Stimulated activated effector memory CD8-positive, alpha-beta T cell treated with anti-CD3 and anti-CD28 coated beads, Interleukin-12 subunit alpha, Interleukin-12 subunit beta, amount 100 ng/mL, for 72 hours (primary cell): Measurements from ENCODE around the gene EGR4.

Source experiments
- ATAC-seq: fragments of 150-1000 bp; cut with Tn5 transposase; 2 replicates; pipeline ENCODE4 v1.10.0; 2021
- DNase-seq, 2 donors: peaks; one replicate each; pipeline ENCODE4 v3.0.0; 2021 to 2022; ENCODE audit warnings: low spot score in 2 of 2
- H3K27ac Mint-ChIP-seq: one replicate; pipeline ENCODE4 v1.8.0; 2022; ENCODE audit warnings: mild to moderate bottlenecking, mixed read lengths
- H3K36me3 Mint-ChIP-seq: one replicate; pipeline ENCODE4 v1.8.0; 2022; ENCODE audit warnings: mild to moderate bottlenecking, mixed read lengths
- H3K4me1 Mint-ChIP-seq: one replicate; pipeline ENCODE4 v1.8.0; 2022; ENCODE audit warnings: mixed read lengths
- H3K4me3 Mint-ChIP-seq: one replicate; pipeline ENCODE4 v1.8.0; 2022; ENCODE audit warnings: mild to moderate bottlenecking, mixed read lengths
- H3K9me3 Mint-ChIP-seq: one replicate; pipeline ENCODE4 v1.8.0; 2022; ENCODE audit warnings: mixed read lengths

The EGR4 gene

DNA sequence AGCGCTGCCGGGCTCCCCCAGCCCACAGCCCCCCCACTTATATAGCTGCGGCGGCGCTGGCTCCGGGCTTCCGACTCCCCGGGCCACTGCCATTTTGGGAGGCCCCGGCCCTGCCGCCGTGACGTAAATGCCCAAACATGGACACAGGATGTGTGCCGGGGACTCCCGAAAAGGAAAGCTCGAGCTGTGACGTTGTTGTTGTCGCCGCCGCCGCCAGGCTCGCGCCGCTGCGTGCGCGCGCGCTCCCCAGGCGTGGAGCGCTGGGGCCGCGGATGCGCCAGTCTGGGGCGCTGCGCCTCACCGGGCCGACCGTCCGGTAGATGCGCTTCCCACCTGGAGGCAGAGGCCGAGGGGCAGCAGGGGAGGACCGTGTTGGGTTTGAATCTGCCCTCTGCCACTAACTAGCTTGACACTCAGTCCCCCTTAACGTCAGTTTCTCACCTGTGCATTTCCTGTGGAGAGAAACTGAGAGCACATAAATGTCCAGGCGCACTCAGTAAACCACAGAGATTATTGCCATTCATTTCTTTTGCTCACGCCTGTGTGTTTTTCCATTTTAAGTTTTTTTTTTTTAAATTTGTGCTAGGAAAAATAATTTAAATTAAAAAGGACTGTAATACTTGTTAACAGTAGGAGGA is at the start of gene EGR4:
Gene EGR4, minus strand, starts transcription at position 15 of the 638 bp plus-strand sequence. CDS start 231 bp downstream, outside the sequence.
- Mint-ChIP-seq H3K9me3 (no peaks in the 10 kb centered on the region), H3K4me3 (peak within 1 kb of the TSS; percentile 67), H3K4me1 (peaks cover 10% of the 10 kb centered on the region), H3K36me3 (no peaks in the 10 kb centered on the region), H3K27ac (no peak within 1 kb of the TSS)
- DNase-seq (peak; percentile 76 to 91), ATAC-seq (peak; percentile 97)

DNA sequence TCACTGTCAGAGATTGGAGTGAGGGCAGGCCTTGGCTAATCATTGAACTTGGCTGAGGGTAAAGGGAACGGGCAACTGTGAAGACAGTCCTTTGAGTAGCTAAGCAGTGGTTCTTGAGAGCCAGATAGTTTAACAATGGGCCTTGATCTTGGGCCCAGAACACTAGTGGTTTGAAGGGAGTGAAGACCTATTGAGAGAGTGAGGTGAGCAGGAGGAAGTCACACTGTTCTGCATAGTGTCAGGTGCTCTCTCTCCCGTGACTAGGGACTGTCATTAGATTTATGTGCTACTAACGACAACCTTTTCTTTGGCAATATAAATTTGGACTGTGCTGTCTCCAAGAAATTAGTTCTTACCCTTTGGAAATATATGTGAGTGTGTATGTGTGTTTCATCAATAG is 47.7 kb upstream of the EGR4 start:
- DNase-seq (no peak), ATAC-seq (no peak)
- Mint-ChIP-seq H3K4me1 (no peaks in the 10 kb centered on the region), H3K36me3 (no peaks in the 10 kb centered on the region), H3K4me3 (no peak overlapping the region), H3K9me3 (no peaks in the 10 kb centered on the region), H3K27ac (no peak overlapping the region)

DNA sequence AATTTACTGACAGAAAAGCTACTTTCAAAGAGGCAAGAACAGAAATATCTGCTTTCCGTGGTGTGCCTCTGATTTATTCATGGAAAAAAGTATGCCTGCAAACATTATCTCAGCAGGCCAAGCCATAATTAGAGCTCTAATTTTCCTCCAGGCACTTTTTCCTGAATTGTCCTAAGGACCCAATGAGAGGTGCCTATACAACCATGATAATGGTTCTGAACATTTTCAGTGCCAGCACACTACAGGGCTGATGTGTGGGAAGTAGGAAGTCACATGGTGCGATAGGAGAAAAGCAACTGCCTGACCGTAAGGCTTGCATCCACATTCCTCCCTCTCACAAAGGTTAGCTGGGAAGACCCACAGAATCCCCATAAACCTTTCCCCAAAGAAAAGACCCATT is 45.9 kb upstream of the EGR4 start:
- Mint-ChIP-seq H3K4me3 (no peak overlapping the region), H3K9me3 (peaks cover 6% of the 10 kb centered on the region), H3K4me1 (no peaks in the 10 kb centered on the region), H3K36me3 (no peaks in the 10 kb centered on the region), H3K27ac (no peak overlapping the region)
- DNase-seq: no peak
- ATAC-seq: no peak

DNA sequence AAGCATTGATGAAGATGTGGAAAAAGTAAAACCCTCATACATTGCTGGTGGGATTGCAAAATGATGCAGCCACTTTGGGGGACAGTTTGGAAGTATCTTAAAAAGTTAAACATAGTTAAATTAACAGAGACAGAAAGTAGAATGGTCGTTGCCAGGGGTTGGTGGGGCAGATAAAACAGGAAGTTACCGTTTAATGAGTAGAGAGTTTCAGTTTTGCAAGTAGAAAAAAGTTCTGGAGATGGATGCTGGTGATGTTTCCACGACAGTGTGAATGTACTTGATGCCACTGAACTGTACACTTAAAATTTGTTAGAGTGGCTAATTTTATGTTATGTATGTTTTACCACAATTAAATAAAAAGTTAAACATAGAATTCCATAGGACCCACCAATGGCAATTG is 44.5 kb upstream of the EGR4 start:
- DNase-seq: no peak
- H3K4me3 Mint-ChIP-seq: no peak overlapping the region
- H3K9me3 Mint-ChIP-seq: peaks cover 6% of the 10 kb centered on the region
- no peaks in the 10 kb centered on the region for H3K4me1 Mint-ChIP-seq
- H3K27ac Mint-ChIP-seq: no peak overlapping the region
- no peak for ATAC-seq
- H3K36me3 Mint-ChIP-seq: no peaks in the 10 kb centered on the region

DNA sequence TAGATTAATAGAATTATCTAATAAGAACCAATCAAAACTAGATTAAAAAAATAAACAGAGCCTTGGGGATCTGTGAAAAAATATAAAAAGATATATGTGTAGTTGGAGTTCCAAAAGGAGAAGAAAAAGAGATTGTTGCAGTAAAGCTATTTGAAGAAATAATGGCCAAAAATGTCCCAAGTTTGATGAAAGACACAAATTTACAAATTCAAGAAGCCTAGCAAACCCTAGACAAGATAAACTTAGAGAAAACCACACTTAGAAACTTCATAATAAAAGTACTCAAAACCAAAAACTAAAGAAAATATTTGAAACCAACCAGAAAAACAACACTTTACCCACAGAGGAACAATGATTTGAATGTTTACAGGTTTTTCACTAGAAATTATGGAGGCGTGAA is 41.3 kb upstream of the EGR4 start:
- DNase-seq (no peak), ATAC-seq (no peak)
- Mint-ChIP-seq H3K36me3 (no peaks in the 10 kb centered on the region), H3K4me1 (no peaks in the 10 kb centered on the region), H3K27ac (no peak overlapping the region), H3K9me3 (peaks cover 6% of the 10 kb centered on the region), H3K4me3 (no peak overlapping the region)

DNA sequence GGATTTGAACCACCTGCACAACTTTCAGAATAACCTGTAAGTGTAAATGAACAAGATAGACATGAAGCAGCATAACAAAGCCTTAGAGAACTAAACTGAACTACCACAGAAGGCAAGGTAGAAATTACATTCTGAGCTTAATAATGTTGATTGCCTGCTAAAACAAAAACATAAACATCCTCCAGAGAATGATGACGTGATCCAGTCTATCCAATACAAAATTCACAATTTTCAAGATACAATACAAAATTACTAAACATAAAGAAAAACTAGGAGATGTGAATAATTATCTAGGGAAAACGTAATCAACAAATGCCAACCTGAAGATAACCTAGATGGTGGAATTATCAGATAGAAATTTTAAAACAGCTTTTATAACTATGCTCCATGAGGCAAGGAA is 40.7 kb upstream of the EGR4 start:
- Mint-ChIP-seq H3K4me1 (no peaks in the 10 kb centered on the region), H3K36me3 (no peaks in the 10 kb centered on the region), H3K4me3 (no peak overlapping the region), H3K9me3 (peaks cover 6% of the 10 kb centered on the region), H3K27ac (no peak overlapping the region)
- DNase-seq (no peak), ATAC-seq (no peak)

DNA sequence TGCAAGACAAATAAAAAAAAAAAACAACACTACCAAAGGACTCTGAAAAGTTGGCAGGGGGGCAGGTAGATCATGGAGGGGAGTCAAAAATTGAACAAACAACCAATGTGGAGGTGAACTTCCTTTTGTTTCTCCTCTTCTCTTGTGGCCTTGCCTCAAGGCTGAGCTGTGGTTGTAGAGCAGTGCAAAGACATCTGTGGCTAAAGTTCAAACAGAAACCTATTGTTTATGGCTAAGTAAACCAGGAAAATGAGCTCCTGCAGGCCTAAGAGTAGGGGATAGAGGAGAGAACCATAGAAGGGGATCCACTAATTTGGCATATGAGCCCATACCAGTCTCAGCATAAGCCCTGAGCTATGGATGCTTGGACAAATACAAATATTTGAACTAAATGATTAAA is 40.2 kb upstream of the EGR4 start:
- ATAC-seq: no peak
- Mint-ChIP-seq H3K36me3 (no peaks in the 10 kb centered on the region), H3K4me3 (no peak overlapping the region), H3K9me3 (peaks cover 6% of the 10 kb centered on the region), H3K4me1 (no peaks in the 10 kb centered on the region), H3K27ac (no peak overlapping the region)
- no peak for DNase-seq

DNA sequence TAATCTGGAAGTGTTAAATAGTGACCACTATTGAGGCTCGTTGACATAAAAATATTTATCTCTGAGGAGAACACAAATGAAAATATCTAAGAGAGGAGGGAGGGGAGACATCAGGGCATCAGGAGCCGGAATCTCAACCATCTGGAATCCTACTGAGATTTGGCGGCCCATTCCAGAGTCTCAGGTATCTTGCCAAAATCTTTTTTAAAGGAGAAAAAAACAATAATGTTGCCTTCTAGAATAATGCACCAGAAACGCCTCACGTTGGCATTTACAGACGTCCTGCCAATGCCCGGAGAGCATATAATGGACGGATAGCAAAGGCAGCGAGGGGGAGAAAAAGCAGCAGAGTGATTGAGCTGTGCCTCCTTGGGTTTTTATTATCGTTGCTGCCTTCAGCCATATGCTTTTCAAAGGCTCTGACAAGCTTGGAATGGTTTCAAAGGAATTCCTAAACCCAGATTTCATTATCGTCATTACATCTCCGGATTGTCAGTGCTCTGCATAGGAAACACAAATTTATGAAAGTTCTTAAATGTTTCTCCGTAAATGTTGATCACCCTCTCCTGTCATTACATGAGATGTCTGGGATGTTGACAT is 30.9 kb upstream of the EGR4 start:
- ATAC-seq (no peak), DNase-seq (no peak)
- Mint-ChIP-seq H3K9me3 (no peaks in the 10 kb centered on the region), H3K27ac (no peak overlapping the region), H3K4me3 (no peak overlapping the region), H3K36me3 (no peaks in the 10 kb centered on the region), H3K4me1 (no peaks in the 10 kb centered on the region)

DNA sequence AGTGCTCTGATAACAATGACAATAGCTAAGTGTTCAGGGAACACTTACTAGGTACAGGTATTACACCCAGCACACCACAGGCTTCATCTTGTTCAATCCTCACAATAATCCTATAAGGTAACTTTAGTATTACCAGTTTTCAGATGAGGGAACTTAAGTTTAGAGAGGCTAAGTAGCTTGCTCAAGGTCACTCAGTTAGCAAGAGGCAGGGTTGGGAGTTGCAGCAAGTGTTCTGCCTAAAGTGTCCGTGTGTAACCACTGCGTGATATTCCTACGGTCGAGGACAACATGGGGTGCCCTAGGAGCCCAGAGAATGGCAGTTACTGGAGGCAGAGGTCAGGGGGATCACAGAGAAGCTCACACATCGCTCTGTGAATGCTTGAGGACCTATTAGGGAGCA is 30.2 kb upstream of the EGR4 start:
- DNase-seq (no peak), ATAC-seq (no peak)
- H3K4me1 Mint-ChIP-seq: no peaks in the 10 kb centered on the region
- no peak overlapping the region for H3K4me3 Mint-ChIP-seq
- no peaks in the 10 kb centered on the region for H3K36me3 Mint-ChIP-seq
- H3K9me3 Mint-ChIP-seq: no peaks in the 10 kb centered on the region
- no peak overlapping the region for H3K27ac Mint-ChIP-seq

DNA sequence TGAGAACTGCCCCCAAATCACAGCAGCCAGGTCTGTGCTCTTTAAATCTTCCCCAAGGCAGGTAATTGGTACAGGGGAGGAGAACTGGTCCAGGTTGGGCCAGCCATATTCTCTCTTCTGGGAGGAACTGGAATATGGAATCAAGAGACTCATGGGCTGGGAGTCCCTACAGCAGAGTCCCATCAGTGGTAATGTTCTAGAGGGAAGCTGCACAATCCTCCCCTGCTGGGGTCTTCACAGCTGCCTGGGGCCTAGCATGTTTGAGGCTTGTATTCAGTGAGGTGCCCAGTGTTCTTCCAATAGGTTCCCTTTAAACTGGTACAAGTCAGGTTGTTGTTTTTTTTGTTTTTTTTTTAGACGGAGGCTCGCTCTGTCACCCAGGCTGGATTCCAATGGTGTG is 21.1 kb upstream of the EGR4 start:
- ATAC-seq: no peak
- no peak overlapping the region for H3K4me3 Mint-ChIP-seq

DNA sequence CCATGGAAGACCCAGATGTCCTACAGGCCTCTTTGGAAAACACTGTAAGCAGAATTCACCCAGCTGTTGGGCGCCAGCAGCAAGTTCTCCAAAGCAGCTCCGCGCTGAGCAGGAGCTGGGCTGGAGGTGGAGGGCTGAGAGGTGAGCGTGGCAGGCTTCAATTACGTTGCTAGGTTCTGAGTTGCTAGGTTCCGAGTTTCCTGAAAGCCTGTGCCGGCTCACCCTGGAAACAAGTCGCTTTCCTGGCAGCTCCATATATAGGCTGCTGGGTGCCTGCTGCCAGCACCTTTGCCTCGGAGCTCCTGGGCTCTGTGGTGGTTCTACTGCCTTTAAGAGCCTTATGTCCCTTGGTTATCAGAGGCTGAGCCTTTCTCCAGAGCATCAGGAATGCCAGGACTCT is 14.4 kb upstream of the EGR4 start:
- no peaks in the 10 kb centered on the region for H3K36me3 Mint-ChIP-seq
- no peaks in the 10 kb centered on the region for H3K4me1 Mint-ChIP-seq

More for the DNA sequence above, 21.1 kb upstream of the EGR4 start:
- H3K27ac Mint-ChIP-seq: no peak overlapping the region
- no peaks in the 10 kb centered on the region for H3K9me3 Mint-ChIP-seq
- H3K4me1 Mint-ChIP-seq: no peaks in the 10 kb centered on the region
- no peaks in the 10 kb centered on the region for H3K36me3 Mint-ChIP-seq
- no peak for DNase-seq

DNA sequence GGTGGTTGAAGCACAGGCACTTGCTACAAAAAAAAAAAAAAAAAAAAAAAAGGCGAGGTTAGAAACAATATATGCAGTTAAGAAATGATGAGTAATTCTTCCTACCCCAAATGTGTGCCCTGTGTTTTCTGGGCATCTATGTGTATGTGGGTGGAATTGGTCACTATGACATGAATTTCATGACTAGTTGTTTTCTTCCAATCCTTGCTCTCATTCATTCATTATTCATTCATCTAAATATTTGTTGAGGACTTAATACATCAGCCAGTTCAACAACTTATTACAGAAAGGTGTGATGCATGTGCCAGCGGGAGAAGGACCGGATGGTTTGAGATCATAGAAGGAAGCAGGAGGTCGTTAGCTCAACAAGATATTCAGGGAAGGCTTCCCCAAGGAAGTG is 8.3 kb upstream of the EGR4 start:
- Mint-ChIP-seq H3K4me3 (no peak overlapping the region), H3K27ac (no peak overlapping the region), H3K36me3 (no peaks in the 10 kb centered on the region), H3K4me1 (no peaks in the 10 kb centered on the region), H3K9me3 (no peaks in the 10 kb centered on the region)
- DNase-seq (no peak), ATAC-seq (peak; percentile 47)

More for the DNA sequence above, 14.4 kb upstream of the EGR4 start:
- H3K9me3 Mint-ChIP-seq: no peaks in the 10 kb centered on the region
- ATAC-seq (no peak), DNase-seq (peak in 1 of 2 donors; percentile 36)
- H3K27ac Mint-ChIP-seq: no peak overlapping the region
- no peak overlapping the region for H3K4me3 Mint-ChIP-seq

DNA sequence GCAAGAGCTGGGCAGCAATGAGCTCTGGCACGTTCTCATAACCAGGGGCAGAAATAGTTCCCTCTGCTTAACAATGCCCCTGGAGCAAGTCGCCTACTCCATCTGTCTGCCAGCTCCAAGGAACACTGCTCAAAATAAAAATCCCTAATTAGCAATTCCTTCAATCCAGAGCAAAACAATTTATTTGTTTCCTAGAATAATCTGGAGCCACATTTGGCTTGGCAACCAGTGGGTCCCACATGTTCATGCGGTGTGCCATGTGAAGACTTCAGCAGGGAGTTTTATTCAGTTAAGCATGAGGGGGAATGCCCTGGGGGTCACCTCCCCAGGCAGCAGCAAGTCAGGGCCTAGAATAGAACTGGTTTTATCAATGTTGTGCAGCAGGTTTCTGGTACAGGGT is 7.6 kb upstream of the EGR4 start:
- H3K4me3 Mint-ChIP-seq: no peak overlapping the region
- H3K27ac Mint-ChIP-seq: no peak overlapping the region
- ATAC-seq (no peak), DNase-seq (no peak)
- H3K4me1 Mint-ChIP-seq: no peaks in the 10 kb centered on the region
- no peaks in the 10 kb centered on the region for H3K36me3 Mint-ChIP-seq
- no peaks in the 10 kb centered on the region for H3K9me3 Mint-ChIP-seq

DNA sequence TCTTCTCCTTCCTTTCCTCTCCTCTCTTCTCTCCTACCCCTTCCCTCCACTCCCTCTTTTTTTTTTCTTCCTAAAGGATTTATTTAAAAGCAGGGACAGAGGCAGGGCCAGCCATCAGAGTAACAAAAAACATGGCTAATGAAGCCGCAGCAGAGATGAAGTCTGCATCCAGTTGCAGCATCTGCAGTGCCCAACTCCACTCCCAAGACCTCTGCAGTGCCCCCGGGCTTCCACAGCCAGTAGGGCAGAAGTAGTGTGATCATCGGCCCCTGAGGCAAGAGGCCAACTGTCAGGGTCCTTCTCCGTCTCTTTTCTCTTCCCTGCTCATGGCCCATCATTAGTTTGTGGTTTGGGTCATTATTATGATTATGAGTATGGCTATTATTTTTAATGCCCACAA is 4.2 kb upstream of the EGR4 start:
- H3K27ac Mint-ChIP-seq: no peak overlapping the region
- H3K36me3 Mint-ChIP-seq: no peaks in the 10 kb centered on the region
- no peak for DNase-seq
- no peak for ATAC-seq
- H3K9me3 Mint-ChIP-seq: no peaks in the 10 kb centered on the region
- H3K4me1 Mint-ChIP-seq: no peaks in the 10 kb centered on the region
- no peak overlapping the region for H3K4me3 Mint-ChIP-seq

DNA sequence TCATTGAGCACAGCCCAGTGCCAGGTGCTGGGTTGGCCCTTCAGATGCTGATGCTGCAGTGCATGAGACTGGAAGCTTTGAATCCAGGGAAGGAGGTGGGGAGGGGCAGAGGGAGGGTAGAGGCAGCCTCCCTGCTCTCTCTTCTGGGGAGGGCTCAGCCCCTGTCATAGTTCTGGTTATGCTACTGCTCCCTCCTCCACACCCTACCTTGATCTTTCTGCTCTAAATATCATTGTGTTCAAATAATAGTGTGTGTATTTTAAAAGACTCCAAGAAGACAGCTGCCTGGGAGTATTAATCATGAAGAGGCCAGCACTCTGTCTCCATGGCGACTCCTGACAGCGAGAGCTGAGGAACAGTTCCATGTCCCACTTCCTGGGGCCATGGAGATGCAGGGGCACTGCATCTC is 3.8 kb upstream of the EGR4 start:
- no peak for ATAC-seq
- Mint-ChIP-seq H3K9me3 (no peaks in the 10 kb centered on the region), H3K36me3 (no peaks in the 10 kb centered on the region)

DNA sequence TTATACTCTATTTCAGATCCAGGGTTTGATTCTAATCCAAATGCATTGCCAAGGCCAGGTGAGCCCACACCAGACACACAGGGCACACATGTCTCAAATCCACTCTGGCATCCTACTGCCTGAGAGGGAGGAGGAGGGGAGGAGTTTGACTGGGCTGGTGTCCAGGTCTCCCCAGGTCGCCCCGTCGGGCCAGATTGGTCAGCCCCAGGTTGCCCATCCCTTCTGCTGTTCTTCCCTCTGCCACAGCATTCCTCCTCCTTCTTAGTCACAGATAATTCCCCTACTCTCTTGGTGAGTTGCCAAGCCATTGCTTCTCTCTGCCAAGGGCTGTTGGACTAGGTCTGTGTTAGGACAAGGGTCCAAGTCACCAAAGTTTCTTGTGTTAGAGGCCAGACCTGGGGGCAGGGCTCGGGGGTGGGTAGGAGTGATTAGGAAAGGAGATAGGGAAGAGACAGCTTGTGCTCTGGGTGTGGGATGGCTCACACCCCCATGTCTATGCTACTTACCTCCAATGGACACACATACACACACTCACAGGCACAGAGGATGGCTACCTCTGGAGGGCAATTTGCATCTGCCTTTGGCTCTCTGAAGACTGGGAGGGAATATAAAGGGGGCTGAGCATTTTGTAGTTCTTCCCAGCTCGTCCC is 2.5 kb upstream of the EGR4 start:
- ATAC-seq: no peak
- H3K4me3 Mint-ChIP-seq: no peak overlapping the region
- H3K36me3 Mint-ChIP-seq: no peaks in the 10 kb centered on the region
- no peak for DNase-seq
- H3K27ac Mint-ChIP-seq: no peak overlapping the region
- no peaks in the 10 kb centered on the region for H3K9me3 Mint-ChIP-seq
- H3K4me1 Mint-ChIP-seq: peaks cover 8% of the 10 kb centered on the region

More for the DNA sequence above, 3.8 kb upstream of the EGR4 start:
- Mint-ChIP-seq H3K4me1 (no peaks in the 10 kb centered on the region), H3K4me3 (no peak overlapping the region), H3K27ac (no peak overlapping the region)
- DNase-seq: no peak
